ENCODE data around the gene RICTOR. TPM values are rescaled to one million over a fixed set of nuclear protein-coding genes. Genes with fewer than 3 reads are reported as not detected.

The RICTOR gene
- polyA plus RNA-seq, 1 donor from 2014 or later, result 12.9 TPM

GRCh38 chr5:38968665-38969064 is 105.5 kb downstream of the RICTOR start:
- no peak for TF ChIP-seq CTCF (IDR thresholded peaks at IDR 0.05; ENCODE audit: poor library complexity, severe bottlenecking)
- no peak for TF ChIP-seq POLR2AphosphoS5 (IDR thresholded peaks at IDR 0.05)
- no peak for TF ChIP-seq MXI1 (conservative IDR thresholded peaks at IDR 0.05; ENCODE audit: poor library complexity, severe bottlenecking)
- no peak for TF ChIP-seq EZH2 (IDR thresholded peaks at IDR 0.05; ENCODE audit: borderline replicate concordance, insufficient read depth, low read length, poor library complexity, severe bottlenecking)
- no peak for TF ChIP-seq EP300 (conservative IDR thresholded peaks at IDR 0.05; ENCODE audit: poor library complexity, severe bottlenecking)
- no peak for TF ChIP-seq REST (IDR thresholded peaks at IDR 0.05; ENCODE audit: borderline replicate concordance)
- no peak for TF ChIP-seq TAF1 (IDR thresholded peaks at IDR 0.05; ENCODE audit: low read depth)
- TF ChIP-seq SMC3 (conservative IDR thresholded peaks at IDR 0.05; ENCODE audit: poor library complexity), result no peak
- no peaks in the 10 kb centered on the region for H3K9me3 ChIP-seq (ENCODE audit: low read length)
- no peaks in the 10 kb centered on the region for H4K20me1 ChIP-seq (ENCODE audit: insufficient read depth)
- H3K9ac ChIP-seq (ENCODE audit: low read length), result no peak overlapping the region
- H3F3A ChIP-seq (ENCODE audit: insufficient read depth, low read length, poor library complexity, severe bottlenecking), result no peaks in the 10 kb centered on the region
- no peaks in the 10 kb centered on the region for H3K9me2 ChIP-seq (ENCODE audit: insufficient read depth, low read length)
- peaks cover 5% of the 10 kb centered on the region for H3K36me3 ChIP-seq (ENCODE audit: insufficient read depth, low read length)
- H3K4me2 ChIP-seq (ENCODE audit: low read length), result no peak overlapping the region
- no peak overlapping the region for H3K4me3 ChIP-seq (ENCODE audit: low read length)
- H3K27ac ChIP-seq (ENCODE audit: low read length), result no peak overlapping the region
- H2AFZ ChIP-seq (ENCODE audit: low read depth, low read length), result no peak overlapping the region
- H3K79me2 ChIP-seq (replicated peaks; ENCODE audit: insufficient read depth, low read length), result no peaks in the 10 kb centered on the region
- no peaks in the 10 kb centered on the region for H3K27me3 ChIP-seq (ENCODE audit: insufficient read depth, low read depth, low read length)

GRCh38 chr5:38961691-38962090 is 112.5 kb downstream of the RICTOR start:
- Histone ChIP-seq H3K9ac (ENCODE audit: low read length) (no peak overlapping the region), H3K4me2 (ENCODE audit: low read length) (no peak overlapping the region), H2AFZ (ENCODE audit: low read depth, low read length) (no peak overlapping the region), H4K20me1 (ENCODE audit: insufficient read depth) (no peaks in the 10 kb centered on the region), H3K9me3 (ENCODE audit: low read length) (no peaks in the 10 kb centered on the region), H3K27ac (ENCODE audit: low read length) (no peak overlapping the region), H3K79me2 (replicated peaks; ENCODE audit: insufficient read depth, low read length) (no peaks in the 10 kb centered on the region), H3F3A (ENCODE audit: insufficient read depth, low read length, poor library complexity, severe bottlenecking) (no peaks in the 10 kb centered on the region), H3K27me3 (ENCODE audit: insufficient read depth, low read depth, low read length) (no peaks in the 10 kb centered on the region), H3K4me3 (ENCODE audit: low read length) (no peak overlapping the region), H3K36me3 (ENCODE audit: insufficient read depth, low read length) (peaks cover 9% of the 10 kb centered on the region), H3K9me2 (ENCODE audit: insufficient read depth, low read length) (no peaks in the 10 kb centered on the region)
- TF ChIP-seq SMC3 (conservative IDR thresholded peaks at IDR 0.05; ENCODE audit: poor library complexity) (no peak), EZH2 (IDR thresholded peaks at IDR 0.05; ENCODE audit: borderline replicate concordance, insufficient read depth, low read length, poor library complexity, severe bottlenecking) (no peak), CTCF (IDR thresholded peaks at IDR 0.05; ENCODE audit: poor library complexity, severe bottlenecking) (no peak), EP300 (conservative IDR thresholded peaks at IDR 0.05; ENCODE audit: poor library complexity, severe bottlenecking) (no peak)

Measured in neural cell (in vitro differentiated cells).